Measurements from ENCODE around the gene PYY.

- no peak for TF ChIP-seq CTCF (IDR thresholded peaks at IDR 0.05; ENCODE audit: insufficient read depth, low read length)
- TF ChIP-seq, protein P1, sequence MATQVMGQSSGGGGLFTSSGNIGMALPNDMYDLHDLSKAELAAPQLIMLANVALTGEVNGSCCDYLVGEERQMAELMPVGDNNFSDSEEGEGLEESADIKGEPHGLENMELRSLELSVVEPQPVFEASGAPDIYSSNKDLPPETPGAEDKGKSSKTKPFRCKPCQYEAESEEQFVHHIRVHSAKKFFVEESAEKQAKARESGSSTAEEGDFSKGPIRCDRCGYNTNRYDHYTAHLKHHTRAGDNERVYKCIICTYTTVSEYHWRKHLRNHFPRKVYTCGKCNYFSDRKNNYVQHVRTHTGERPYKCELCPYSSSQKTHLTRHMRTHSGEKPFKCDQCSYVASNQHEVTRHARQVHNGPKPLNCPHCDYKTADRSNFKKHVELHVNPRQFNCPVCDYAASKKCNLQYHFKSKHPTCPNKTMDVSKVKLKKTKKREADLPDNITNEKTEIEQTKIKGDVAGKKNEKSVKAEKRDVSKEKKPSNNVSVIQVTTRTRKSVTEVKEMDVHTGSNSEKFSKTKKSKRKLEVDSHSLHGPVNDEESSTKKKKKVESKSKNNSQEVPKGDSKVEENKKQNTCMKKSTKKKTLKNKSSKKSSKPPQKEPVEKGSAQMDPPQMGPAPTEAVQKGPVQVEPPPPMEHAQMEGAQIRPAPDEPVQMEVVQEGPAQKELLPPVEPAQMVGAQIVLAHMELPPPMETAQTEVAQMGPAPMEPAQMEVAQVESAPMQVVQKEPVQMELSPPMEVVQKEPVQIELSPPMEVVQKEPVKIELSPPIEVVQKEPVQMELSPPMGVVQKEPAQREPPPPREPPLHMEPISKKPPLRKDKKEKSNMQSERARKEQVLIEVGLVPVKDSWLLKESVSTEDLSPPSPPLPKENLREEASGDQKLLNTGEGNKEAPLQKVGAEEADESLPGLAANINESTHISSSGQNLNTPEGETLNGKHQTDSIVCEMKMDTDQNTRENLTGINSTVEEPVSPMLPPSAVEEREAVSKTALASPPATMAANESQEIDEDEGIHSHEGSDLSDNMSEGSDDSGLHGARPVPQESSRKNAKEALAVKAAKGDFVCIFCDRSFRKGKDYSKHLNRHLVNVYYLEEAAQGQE (IDR thresholded peaks at IDR 0.05; ENCODE audit: insufficient replicate concordance, low read depth) = no peak
- no peak for TF ChIP-seq POLR2AphosphoS5 (IDR thresholded peaks at IDR 0.05; ENCODE audit: low read depth)
- no peak for TF ChIP-seq SPI1 (IDR thresholded peaks at IDR 0.05; ENCODE audit: borderline replicate concordance, low read depth)
Observed at GRCh38 chr17:43979011-43979410, 25.3 kb upstream of the PYY start.

All from HL-60 (cell line).